Peyer's patch (tissue), 4 donors: Measurements from ENCODE around the gene GUCY2D. TPM values are rescaled to one million over a fixed set of nuclear protein-coding genes. Genes with fewer than 3 reads are reported as not detected.

Experiments
- DNase-seq, 3 donors: peaks; one replicate each; pipeline ENCODE4 v3.0.0-alpha.2; 2017 to 2019
- H3K27ac ChIP-seq, 4 donors: fragments of 200-600 bp; sonication (generic); one replicate each; pipeline ENCODE4 v1.5.1; 2016 to 2019
- H3K27me3 ChIP-seq, 2 donors: fragments of 200-600 bp; sonication (generic); one replicate each; pipeline ENCODE4 v1.5.1; 2019
- H3K36me3 ChIP-seq, 3 donors: fragments of 200-600 bp; sonication (generic); one replicate each; pipeline ENCODE4 v1.5.1; 2016 to 2019
- H3K4me1 ChIP-seq, 4 donors: fragments of 200-600 bp; sonication (generic); one replicate each; pipeline ENCODE4 v1.5.1; 2016 to 2019
- H3K4me3 ChIP-seq, 4 donors: fragments of 200-600 bp; sonication (generic); 1 replicate in 3 of 4; 2 replicates in 1 of 4; pipeline ENCODE4 v1.5.1; 2016 to 2019; ENCODE audit warnings: mild to moderate bottlenecking in 1 of 4
- H3K9me3 ChIP-seq, 4 donors: fragments of 200-600 bp; sonication (generic); one replicate each; pipeline ENCODE4 v1.5.1; 2016 to 2019; ENCODE audit warnings: mild to moderate bottlenecking in 1 of 4
- POLR2A ChIP-seq, 2 donors: fragments of 450-650 bp; IDR thresholded peaks; one replicate each; pipeline ENCODE4 v1.5.1; 2017; ENCODE audit warnings: antibody characterized with exemption in 2 of 2, mild to moderate bottlenecking in 2 of 2, moderate library complexity in 2 of 2
- total RNA-seq, 4 donors: library from RNA; depleted of rRNA; stranded (reverse); fragments of >200 nt; gene quantifications; one replicate each; pipeline ENCODE4 v1.1.0, GENCODE V29; 2016
- TF ChIP-seq, protein P1 (sequence below), 6 experiments: fragments of 450-650 bp in 4 of 6; fragments of 200-600 bp in 2 of 6; sonication (generic) in 1 of 6; IDR thresholded peaks; one replicate each; pipeline ENCODE4 v1.5.1; 2017 to 2019; ENCODE audit warnings: antibody characterized with exemption in 6 of 6, mild to moderate bottlenecking in 3 of 6, moderate library complexity in 1 of 6

The GUCY2D gene
- total RNA-seq, 4 donors from 2014 or later = not detected

DNA sequence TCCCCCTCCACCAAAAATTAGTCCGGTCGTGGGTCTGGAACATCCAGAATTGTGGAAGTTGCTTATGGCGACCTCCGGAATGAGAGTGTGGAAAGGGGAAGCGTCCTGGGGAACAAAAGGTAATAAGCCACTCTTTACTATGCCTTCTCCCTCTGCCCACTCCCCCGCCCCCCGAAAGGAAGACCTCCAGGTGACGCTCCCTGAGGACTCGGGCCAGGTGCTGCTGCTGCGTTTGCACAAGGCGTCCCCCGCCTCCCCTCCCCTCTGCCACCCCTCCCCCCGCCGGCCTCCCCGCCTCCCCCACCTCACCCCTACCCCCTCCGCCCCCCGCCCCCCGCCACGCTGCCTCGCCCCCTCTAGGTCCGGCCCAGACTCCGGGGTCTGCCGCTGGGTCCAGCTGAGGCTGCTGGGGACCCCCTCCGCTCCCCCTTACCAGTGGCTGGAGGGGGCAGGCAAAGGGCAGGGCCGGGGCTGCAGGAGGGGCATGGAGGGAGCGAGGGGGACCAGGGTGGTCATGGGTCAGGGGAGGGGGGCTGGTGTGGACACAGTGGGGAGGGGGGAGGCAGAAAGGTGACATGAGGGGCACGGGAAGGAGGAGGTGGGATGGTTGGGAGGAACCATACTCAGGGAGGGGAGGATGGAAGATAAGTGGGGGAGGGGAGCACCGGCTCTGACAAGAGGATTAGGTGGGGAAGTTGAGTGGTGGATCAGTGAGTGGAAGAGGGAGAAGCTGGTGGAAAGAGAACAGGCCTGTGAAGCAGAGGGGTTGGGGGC is 61.5 kb downstream of the GUCY2D start:
- TF ChIP-seq, protein P1, sequence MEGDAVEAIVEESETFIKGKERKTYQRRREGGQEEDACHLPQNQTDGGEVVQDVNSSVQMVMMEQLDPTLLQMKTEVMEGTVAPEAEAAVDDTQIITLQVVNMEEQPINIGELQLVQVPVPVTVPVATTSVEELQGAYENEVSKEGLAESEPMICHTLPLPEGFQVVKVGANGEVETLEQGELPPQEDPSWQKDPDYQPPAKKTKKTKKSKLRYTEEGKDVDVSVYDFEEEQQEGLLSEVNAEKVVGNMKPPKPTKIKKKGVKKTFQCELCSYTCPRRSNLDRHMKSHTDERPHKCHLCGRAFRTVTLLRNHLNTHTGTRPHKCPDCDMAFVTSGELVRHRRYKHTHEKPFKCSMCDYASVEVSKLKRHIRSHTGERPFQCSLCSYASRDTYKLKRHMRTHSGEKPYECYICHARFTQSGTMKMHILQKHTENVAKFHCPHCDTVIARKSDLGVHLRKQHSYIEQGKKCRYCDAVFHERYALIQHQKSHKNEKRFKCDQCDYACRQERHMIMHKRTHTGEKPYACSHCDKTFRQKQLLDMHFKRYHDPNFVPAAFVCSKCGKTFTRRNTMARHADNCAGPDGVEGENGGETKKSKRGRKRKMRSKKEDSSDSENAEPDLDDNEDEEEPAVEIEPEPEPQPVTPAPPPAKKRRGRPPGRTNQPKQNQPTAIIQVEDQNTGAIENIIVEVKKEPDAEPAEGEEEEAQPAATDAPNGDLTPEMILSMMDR (IDR thresholded peaks at IDR 0.05) = no peak
- TF ChIP-seq POLR2A (IDR thresholded peaks at IDR 0.05) = no peak
- DNase-seq = peak in 1 of 3 donors; percentile 21
- no peak overlapping the region for H3K4me3 ChIP-seq
- no peaks in the 10 kb centered on the region for H3K36me3 ChIP-seq
- peaks cover 0 to 20% (median 0%) of the 10 kb centered on the region in 4 donors for H3K4me1 ChIP-seq
- H3K9me3 ChIP-seq = no peaks in the 10 kb centered on the region
- no peaks in the 10 kb centered on the region for H3K27me3 ChIP-seq
- no peak overlapping the region for H3K27ac ChIP-seq

DNA sequence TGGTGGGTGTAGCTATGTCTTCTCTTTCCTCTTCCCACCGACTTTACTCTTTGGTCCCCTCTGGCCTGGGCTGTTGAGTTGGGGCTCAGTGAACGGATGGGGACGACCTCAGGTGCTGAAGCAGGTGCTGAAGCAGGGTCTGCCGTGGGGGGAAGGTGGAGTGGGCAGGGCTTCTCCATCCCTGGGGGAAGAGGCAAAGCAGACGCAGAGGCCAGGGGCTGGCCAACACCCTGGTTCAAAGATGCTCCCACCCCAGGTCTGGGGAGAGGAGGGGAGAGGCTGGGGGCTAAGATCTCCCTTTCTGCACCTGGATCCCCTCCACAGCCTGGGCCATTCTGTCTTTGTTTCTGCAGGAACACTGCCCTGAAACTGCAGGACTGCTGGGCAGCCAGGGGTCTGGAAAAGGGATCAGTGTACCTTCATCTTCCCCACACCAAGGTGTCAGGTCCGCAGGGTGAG is 62.2 kb downstream of the GUCY2D start:
- no peak for DNase-seq
- TF ChIP-seq POLR2A (IDR thresholded peaks at IDR 0.05) = no peak
- TF ChIP-seq, protein P1 (IDR thresholded peaks at IDR 0.05) = no peak
- Histone ChIP-seq H3K27me3 (no peaks in the 10 kb centered on the region), H3K9me3 (no peaks in the 10 kb centered on the region), H3K4me3 (no peak overlapping the region), H3K36me3 (no peaks in the 10 kb centered on the region), H3K4me1 (peaks cover 0 to 27% (median 2%) of the 10 kb centered on the region in 4 donors), H3K27ac (no peak overlapping the region)

DNA sequence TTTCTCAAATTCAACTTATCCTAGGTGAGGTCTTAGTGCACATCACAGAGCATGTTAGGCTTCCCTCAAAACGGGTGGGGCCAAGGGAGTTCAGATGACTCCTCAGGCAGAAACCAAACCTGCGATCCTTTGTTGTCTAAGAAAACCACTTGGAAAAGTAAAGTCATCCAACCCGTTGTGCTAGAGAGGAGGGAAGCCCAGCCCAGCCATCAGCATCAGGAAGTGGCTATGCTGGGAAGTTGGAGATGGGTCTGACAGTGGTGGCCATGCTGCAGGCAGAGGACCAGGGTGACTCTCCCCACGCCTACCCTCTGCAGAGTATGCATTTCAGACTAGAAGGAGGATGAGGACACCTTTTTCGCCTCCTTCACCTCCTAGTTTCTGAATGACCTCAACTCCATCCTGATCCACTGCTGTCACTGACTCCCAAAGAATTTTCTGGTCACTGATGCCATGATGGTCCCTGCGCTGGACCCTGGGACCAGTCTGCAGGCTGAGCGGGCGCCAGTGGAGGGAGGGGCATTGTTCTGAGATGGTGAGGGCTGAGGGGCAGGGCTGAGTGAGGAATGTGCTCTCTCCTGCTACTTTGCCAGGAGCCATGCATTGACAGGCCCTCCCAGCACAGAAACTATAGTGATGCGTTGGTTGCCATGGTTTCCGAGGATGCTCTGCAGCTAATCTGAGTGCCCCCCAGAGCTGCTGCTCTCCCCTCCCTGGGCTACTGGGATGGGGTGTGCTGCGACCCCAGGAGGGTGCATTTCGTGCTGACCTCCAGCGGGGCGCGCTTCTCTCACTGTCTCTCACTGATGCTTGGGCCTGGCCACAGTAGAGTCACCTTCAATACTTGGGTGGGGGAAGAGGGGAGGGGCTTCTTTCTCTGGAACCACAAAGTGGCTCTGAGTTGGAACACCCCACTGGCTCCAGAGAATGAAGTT is 64.7 kb downstream of the GUCY2D start:
- peaks cover 0 to 34% (median 2%) of the 10 kb centered on the region in 4 donors for H3K4me1 ChIP-seq
- peaks cover 0 to 1% of the 10 kb centered on the region in 2 donors for H3K27me3 ChIP-seq
- H3K27ac ChIP-seq = no peak overlapping the region
- no peak for DNase-seq
- TF ChIP-seq, protein P1 (IDR thresholded peaks at IDR 0.05) = no peak
- TF ChIP-seq POLR2A (IDR thresholded peaks at IDR 0.05) = no peak
- no peak overlapping the region for H3K4me3 ChIP-seq
- no peaks in the 10 kb centered on the region for H3K36me3 ChIP-seq
- no peaks in the 10 kb centered on the region for H3K9me3 ChIP-seq

- DNase-seq = no peak
- peaks cover 0 to 5% of the 10 kb centered on the region in 2 donors for H3K27me3 ChIP-seq
- no peaks in the 10 kb centered on the region for H3K36me3 ChIP-seq
- H3K9me3 ChIP-seq = no peaks in the 10 kb centered on the region
- no peak overlapping the region for H3K4me3 ChIP-seq
- TF ChIP-seq, protein P1 (IDR thresholded peaks at IDR 0.05) = no peak
- TF ChIP-seq POLR2A (IDR thresholded peaks at IDR 0.05) = no peak
- H3K4me1 ChIP-seq = peaks cover 2 to 36% (median 7%) of the 10 kb centered on the region in 4 donors
- H3K27ac ChIP-seq = peak overlapping the region in 1 of 4 donors; percentile 60
These were observed 65.4 kb downstream of the GUCY2D start for GRCh38 chr17:8067806-8068205.

GRCh38 chr17:8068736-8069586 is 66.5 kb downstream of the GUCY2D start:
- Histone ChIP-seq H3K9me3 (no peaks in the 10 kb centered on the region), H3K4me3 (no peak overlapping the region), H3K36me3 (no peaks in the 10 kb centered on the region), H3K4me1 (peaks cover 9 to 41% (median 14%) of the 10 kb centered on the region in 4 donors), H3K27ac (peak overlapping the region in 3 of 4 donors; percentile 60 to 61 (median 60)), H3K27me3 (peaks cover 0 to 15% of the 10 kb centered on the region in 2 donors)
- DNase-seq = peak in 2 of 3 donors; percentile 61 to 74
- TF ChIP-seq, protein P1 (IDR thresholded peaks at IDR 0.05) = no peak
- no peak for TF ChIP-seq POLR2A (IDR thresholded peaks at IDR 0.05)
